AML-193 (cell line): Measurements from ENCODE around the gene SULF2.

Source experiments
- DNase-seq, 2 experiments: peaks; one replicate each; lab custom pipeline; 2025; lab: John Stamatoyannopoulos, UW

SULF2 gene

GRCh38 chr20:47667531-47668312 is 117.6 kb downstream of the SULF2 start:
- DNase-seq, result no peak

DNA sequence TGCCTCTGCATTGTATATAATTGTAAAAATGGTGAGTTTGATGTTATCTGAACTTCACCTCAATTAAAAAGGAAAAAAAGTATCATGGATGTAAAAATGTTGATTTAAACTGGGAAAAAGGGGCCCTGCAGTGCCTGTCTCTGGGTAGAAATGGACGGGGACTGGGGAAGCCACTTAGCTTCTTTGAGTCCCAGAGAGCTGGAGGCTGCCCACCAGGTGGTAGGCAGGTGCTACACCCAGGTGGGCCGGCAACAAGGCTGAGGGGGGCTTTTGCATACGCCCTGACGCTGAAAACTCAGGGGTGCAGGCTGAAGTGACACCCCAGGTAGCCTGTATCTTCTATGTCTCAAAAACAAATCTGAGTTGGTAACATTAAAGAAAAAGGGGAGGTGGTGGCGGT is 118.2 kb downstream of the SULF2 start:
- DNase-seq, result no peak

GRCh38 chr20:47666304-47666703 is 119.0 kb downstream of the SULF2 start:
- DNase-seq, result no peak

- DNase-seq, result no peak
Observed at GRCh38 chr20:47665221-47665991, 119.9 kb downstream of the SULF2 start.

- no peak for DNase-seq
Observed at GRCh38 chr20:47664744-47665143, 120.5 kb downstream of the SULF2 start.

- no peak for DNase-seq
Observed at GRCh38 chr20:47664068-47664437, 121.2 kb downstream of the SULF2 start.

GRCh38 chr20:47663354-47664067 is 121.8 kb downstream of the SULF2 start:
- DNase-seq, result peak; percentile 47 to 49

- DNase-seq, result no peak
Observed at GRCh38 chr20:47662483-47663353, 122.6 kb downstream of the SULF2 start.

GRCh38 chr20:47661714-47662113 is 123.6 kb downstream of the SULF2 start:
- DNase-seq, result no peak

DNA sequence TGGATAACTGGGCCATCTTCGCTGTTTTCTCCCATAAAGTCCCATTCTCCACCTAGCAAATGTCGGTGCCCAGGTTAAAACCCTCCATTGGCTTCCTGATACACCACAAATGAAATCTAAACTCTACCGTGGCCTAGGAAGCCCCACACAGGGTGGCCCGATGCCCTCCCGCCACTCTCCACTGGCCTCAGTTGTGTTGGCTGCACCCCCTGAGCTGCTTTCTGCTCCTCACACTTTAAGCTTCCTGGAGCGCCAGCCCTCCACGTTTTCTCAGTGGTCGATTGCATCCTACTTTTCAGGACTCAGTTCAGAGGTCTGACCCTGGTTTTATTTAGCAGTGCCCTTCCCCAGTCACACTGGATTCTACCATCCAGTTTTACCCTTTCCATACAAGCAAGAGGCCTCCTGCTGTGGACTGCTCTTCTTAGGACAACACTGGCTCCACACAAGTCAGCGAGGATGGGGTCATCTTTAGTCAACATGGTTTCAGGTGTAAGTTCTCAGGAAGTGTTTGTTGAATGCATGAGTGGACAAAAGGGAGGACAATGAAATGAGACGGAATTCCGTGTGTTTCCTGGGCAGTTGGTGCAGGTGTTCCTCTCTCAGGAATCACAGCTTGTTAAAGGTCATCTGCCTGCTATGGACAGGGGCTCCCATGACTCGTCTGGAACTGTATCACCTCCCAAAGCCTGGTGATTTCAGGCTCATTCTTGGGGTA is 124.1 kb downstream of the SULF2 start:
- DNase-seq, result no peak

DNA sequence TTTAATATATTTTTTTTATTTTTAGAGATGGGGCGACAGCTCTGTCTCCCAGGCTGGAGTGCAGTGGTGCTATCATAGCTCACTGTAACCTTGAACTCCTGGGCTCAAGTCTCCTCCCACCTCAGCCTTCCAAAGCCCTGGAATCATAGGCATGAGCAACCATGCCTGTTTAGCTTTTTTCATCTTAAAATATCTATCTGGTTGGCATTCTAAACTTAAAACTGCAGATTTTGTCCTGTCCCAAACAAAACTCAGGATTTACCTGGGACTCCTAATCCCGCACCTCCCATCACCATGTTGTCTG is 124.7 kb downstream of the SULF2 start:
- no peak for DNase-seq

- DNase-seq, result no peak
Observed at GRCh38 chr20:47659904-47660601, 125.2 kb downstream of the SULF2 start.

DNA sequence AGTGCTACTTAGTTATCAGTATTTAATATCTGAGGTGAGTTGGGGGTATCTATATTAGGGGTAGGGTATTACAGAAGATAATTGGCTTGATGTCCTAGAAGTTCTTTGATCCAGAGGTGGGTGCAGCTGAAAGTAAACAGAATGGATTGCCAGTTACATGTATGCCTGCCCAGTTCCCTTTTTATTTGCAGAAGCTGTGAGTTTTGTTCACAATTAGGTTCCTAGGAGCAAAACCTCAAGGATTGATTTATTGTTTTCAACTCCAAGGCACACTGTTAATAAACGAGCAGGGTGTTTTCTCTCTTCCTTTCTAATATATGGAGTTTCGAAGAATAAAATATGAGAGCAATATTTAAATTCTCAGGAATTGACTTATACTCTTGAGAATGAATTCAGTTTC is 129.0 kb downstream of the SULF2 start:
- peak in 1 of 2 experiments; percentile 3 for DNase-seq

DNA sequence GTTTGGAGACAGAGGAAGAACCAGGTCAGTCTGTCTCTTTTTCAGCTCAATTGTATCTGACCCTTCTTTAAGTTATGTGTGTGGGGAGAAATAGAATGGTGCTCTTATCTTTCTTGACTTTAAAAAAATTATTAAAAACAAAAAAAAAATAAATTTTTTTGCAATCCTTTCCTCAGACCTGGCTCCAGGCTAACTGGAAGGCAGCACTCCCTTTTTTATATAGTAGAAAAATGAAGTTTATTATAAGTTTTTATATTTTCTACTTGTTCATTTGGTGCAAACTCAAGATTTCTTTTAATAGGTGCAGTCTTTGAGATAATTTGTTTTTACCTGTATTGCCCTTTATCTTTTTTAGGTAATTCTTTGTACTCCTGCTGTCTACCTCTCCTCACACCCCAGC is 129.6 kb downstream of the SULF2 start:
- no peak for DNase-seq

DNA sequence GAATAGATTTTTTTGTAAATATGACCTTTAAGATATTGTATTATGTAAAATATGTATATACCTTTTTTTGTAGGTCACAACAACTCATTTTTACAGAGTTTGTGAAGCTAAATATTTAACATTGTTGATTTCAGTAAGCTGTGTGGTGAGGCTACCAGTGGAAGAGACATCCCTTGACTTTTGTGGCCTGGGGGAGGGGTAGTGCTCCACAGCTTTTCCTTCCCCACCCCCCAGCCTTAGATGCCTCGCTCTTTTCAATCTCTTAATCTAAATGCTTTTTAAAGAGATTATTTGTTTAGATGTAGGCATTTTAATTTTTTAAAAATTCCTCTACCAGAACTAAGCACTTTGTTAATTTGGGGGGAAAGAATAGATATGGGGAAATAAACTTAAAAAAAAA is 130.9 kb downstream of the SULF2 start:
- DNase-seq, result no peak

DNA sequence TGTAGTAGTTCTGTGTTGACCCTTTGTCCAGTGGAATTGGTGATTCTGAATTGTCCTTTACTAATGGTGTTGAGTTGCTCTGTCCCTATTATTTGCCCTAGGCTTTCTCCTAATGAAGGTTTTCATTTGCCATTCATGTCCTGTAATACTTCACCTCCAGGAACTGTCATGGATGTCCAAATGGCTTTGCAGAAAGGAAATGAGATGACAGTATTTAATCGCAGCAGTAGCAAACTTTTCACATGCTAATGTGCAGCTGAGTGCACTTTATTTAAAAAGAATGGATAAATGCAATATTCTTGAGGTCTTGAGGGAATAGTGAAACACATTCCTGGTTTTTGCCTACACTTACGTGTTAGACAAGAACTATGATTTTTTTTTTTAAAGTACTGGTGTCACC is 131.4 kb downstream of the SULF2 start:
- DNase-seq, result no peak

- DNase-seq, result no peak
Observed at GRCh38 chr20:47652794-47653193, 132.5 kb downstream of the SULF2 start.

DNA sequence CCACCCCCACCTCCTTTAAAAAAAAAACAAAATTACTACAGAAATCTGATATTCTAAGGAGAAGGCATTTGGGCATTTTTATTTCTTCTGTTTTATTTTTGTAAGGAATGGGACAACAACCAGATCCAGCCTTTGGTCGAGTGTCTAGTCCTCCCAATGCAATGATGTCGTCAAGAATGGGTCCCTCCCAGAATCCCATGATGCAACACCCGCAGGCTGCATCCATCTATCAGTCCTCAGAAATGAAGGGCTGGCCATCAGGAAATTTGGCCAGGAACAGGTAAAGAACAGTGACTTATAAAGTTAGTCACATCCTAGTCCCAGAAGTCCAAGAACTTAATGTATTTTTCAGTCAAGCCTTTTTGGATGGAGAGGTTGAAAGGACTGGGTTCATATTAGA is 133.0 kb downstream of the SULF2 start:
- DNase-seq, result no peak

GRCh38 chr20:47648943-47649342 is 136.3 kb downstream of the SULF2 start:
- no peak for DNase-seq

DNA sequence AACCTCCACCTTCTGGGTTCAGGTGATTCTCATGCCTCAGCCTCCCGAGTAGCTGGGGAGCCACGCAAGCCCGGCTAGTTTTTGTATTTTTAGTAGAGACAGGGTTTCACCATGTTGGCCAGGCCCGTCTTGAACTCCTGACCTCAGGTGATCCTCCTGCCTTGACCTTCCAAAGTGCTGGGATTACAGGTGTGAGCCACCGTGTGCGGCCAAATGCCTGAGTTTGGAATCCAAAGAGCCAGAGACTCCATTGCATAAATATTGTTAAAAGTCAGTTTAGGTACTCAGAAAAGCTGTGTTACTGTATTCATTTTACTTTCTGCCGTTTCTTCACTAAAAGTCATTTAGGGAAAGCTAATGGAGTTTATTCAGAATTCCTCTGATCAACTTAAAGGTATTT is 137.3 kb downstream of the SULF2 start:
- DNase-seq, result no peak

- DNase-seq, result no peak
Observed at GRCh38 chr20:47645632-47646031, 139.6 kb downstream of the SULF2 start.
